SK-N-SH (cell line): ENCODE results near the gene CD34. TPM values are rescaled to one million over a fixed set of nuclear protein-coding genes. Genes with fewer than 3 reads are reported as not detected.

Source experiments
- CTCF ChIA-PET: fragments of 300-600, 350-600 bp; formaldehyde crosslinking; extraction: SDS; loops from one replicate; lab custom pipeline; 2021; lab: Yijun Ruan, JAX
- POLR2A ChIA-PET: fragments of 350-600 bp; sonication (Branson Sonifier 250); formaldehyde crosslinking; extraction: SDS; loops from one replicate; lab custom pipeline; 2020; ENCODE audit warnings: antibody characterized with exemption, inconsistent platforms; lab: Yijun Ruan, JAX
- DNase-seq: peaks from one replicate; pipeline ENCODE4 v3.0.0; 2012
- H2AFZ ChIP-seq: fragments of 200-600 bp; sonication (generic); 2 replicates; pipeline ENCODE4 v1.8.1; 2016; ENCODE audit warnings: antibody characterized with exemption, mild to moderate bottlenecking, low read depth
- H3F3A ChIP-seq: fragments of 200-600 bp; sonication (generic); replicated peaks from 2 replicates; pipeline ENCODE3; 2016; ENCODE audit warnings: antibody characterized with exemption, mild to moderate bottlenecking; ENCODE audit not compliant: insufficient read depth
- H3K27ac ChIP-seq, 2 experiments: fragments of 200-500 bp in 1 of 2; fragments of 200-600 bp in 1 of 2; sonication (Bioruptor generic) in 1 of 2; sonication (generic), shearing (Covaris generic) in 1 of 2; 2 replicates each; pipeline versions ENCODE4 v1.5.1 to v1.6.1; 2014 to 2016; ENCODE audit warnings: low read depth in 2 of 2, inconsistent platforms in 1 of 2, low read length in 1 of 2, mild to moderate bottlenecking in 1 of 2, mixed read lengths in 1 of 2
- H3K27me3 ChIP-seq: fragments of 200-600 bp; sonication (generic), shearing (Covaris generic); 2 replicates; pipeline ENCODE4 v1.6.1; 2016; ENCODE audit warnings: mixed run types; ENCODE audit not compliant: insufficient read depth
- H3K36me3 ChIP-seq, 2 experiments: fragments of 200-500 bp in 1 of 2; fragments of 200-600 bp in 1 of 2; sonication (Bioruptor generic) in 1 of 2; sonication (generic) in 1 of 2; replicated peaks in 1 of 2; 2 replicates each; pipeline versions ENCODE3 to v1.5.1; 2014 to 2016; ENCODE audit warnings: low read length in 1 of 2, mild to moderate bottlenecking in 1 of 2; ENCODE audit not compliant: insufficient read depth in 2 of 2, control insufficient read depth in 1 of 2
- H3K4me1 ChIP-seq, 2 experiments: fragments of 200-500 bp in 1 of 2; fragments of 200-600 bp in 1 of 2; sonication (Bioruptor generic) in 1 of 2; sonication (generic), shearing (Covaris generic) in 1 of 2; 2 replicates each; pipeline versions ENCODE4 v1.5.1 to v1.6.1; 2014 to 2016; ENCODE audit warnings: low read depth in 1 of 2, low read length in 1 of 2, mixed run types in 1 of 2; ENCODE audit not compliant: insufficient read depth in 2 of 2, control insufficient read depth in 1 of 2
- H3K4me2 ChIP-seq: fragments of 200-600 bp; sonication (generic), shearing (Covaris generic); 2 replicates; pipeline ENCODE4 v1.6.1; 2017; ENCODE audit warnings: mixed run types
- H3K4me3 ChIP-seq, 2 experiments: fragments of 200-500 bp in 1 of 2; fragments of 200-600 bp in 1 of 2; sonication (Bioruptor generic) in 1 of 2; sonication (generic), shearing (Covaris generic) in 1 of 2; 2 replicates each; pipeline versions ENCODE4 v1.5.1 to v1.8.1; 2014 to 2016; ENCODE audit warnings: low read depth in 2 of 2, inconsistent platforms in 1 of 2, low read length in 1 of 2, mild to moderate bottlenecking in 1 of 2, mixed read lengths in 1 of 2, moderate library complexity in 1 of 2
- H3K79me2 ChIP-seq: fragments of 200-600 bp; sonication (generic); 2 replicates; pipeline ENCODE4 v1.8.1; 2017; ENCODE audit warnings: mild to moderate bottlenecking; ENCODE audit not compliant: insufficient read depth
- H3K9ac ChIP-seq: fragments of 200-600 bp; sonication (generic); 2 replicates; pipeline ENCODE4 v1.6.1; 2017; ENCODE audit warnings: mixed run types
- H3K9me2 ChIP-seq: fragments of 200-600 bp; sonication (generic); 2 replicates; pipeline ENCODE4 v1.6.1; 2017; ENCODE audit warnings: mixed run types
- H3K9me3 ChIP-seq: fragments of 200-600 bp; sonication (generic); 2 replicates; pipeline ENCODE4 v1.6.1; 2017; ENCODE audit warnings: mixed run types, mild to moderate bottlenecking, moderate library complexity
- H4K20me1 ChIP-seq: fragments of 200-600 bp; sonication (generic); 2 replicates; pipeline ENCODE4 v1.6.1; 2017; ENCODE audit warnings: mild to moderate bottlenecking, mixed run types; ENCODE audit not compliant: insufficient read depth
- CHD2 ChIP-seq: fragments of 150-350 bp; IDR thresholded peaks from 2 replicates; pipeline ENCODE4 v1.6.1; 2018; ENCODE audit warnings: low read length; ENCODE audit not compliant: partially characterized antibody
- EZH2phosphoT487 ChIP-seq: fragments of 200-600 bp; sonication (generic); IDR thresholded peaks from 2 replicates; pipeline ENCODE4 v1.6.1; 2017; ENCODE audit warnings: low read depth, mixed run types, mild to moderate bottlenecking, antibody characterized with exemption, moderate library complexity, borderline replicate concordance
- FOSL2 ChIP-seq: IDR thresholded peaks from 2 replicates; pipeline ENCODE4 v1.4.0; 2012; ENCODE audit warnings: low read depth, mild to moderate bottlenecking, moderate library complexity, borderline replicate concordance
- GABPA ChIP-seq: IDR thresholded peaks from 2 replicates; pipeline ENCODE4 v1.4.0; 2012; ENCODE audit warnings: low read depth, mild to moderate bottlenecking
- JUND ChIP-seq: IDR thresholded peaks from 2 replicates; pipeline ENCODE4 v1.4.0; 2012
- NFIC ChIP-seq: IDR thresholded peaks from 2 replicates; pipeline ENCODE4 v1.4.0; 2012; ENCODE audit warnings: borderline replicate concordance
- POLR2AphosphoS5 ChIP-seq: IDR thresholded peaks from 2 replicates; pipeline ENCODE4 v1.6.1; 2012; ENCODE audit warnings: low read depth, low read length
- REST ChIP-seq: IDR thresholded peaks from 2 replicates; pipeline ENCODE4 v1.6.1; 2012; ENCODE audit warnings: mild to moderate bottlenecking, low read depth, low read length, moderate library complexity
- RFX5 ChIP-seq: IDR thresholded peaks from 2 replicates; pipeline ENCODE4 v1.6.1; 2012; ENCODE audit warnings: mild to moderate bottlenecking, improper control_type of control experiment, low read length
- SMC3 ChIP-seq: IDR thresholded peaks from 2 replicates; pipeline ENCODE4 v1.6.1; 2012; ENCODE audit warnings: low read depth, low read length, improper control_type of control experiment
- TCF12 ChIP-seq: IDR thresholded peaks from 2 replicates; pipeline ENCODE4 v1.4.0; 2012
- ZBTB33 ChIP-seq: IDR thresholded peaks from 2 replicates; pipeline ENCODE4 v1.4.0; 2012; ENCODE audit warnings: low read depth, borderline replicate concordance
- WGBS: methylation state at CpG from one replicate; pipeline ENCODE4 v1.1.6; 2017; ENCODE audit warnings: low lambda C conversion rate; 5-methylcytosine and 5-hydroxymethylcytosine counted together
- polyA plus RNA-seq, 3 experiments: library from polyadenylated mRNA; depleted of rRNA; stranded (reverse); fragments of >200 nt; gene quantifications; 2 replicates each; pipeline ENCODE4 v1.2.3, GENCODE V29; 2012

CD34 gene
- polyA plus RNA-seq, 1 of the 3 experiments (the other 2 are of a cell fraction), result 0.59 TPM

GRCh38 chr1:207849016-207849415 is 61.9 kb downstream of the CD34 start:
- no peaks in the 10 kb centered on the region for H3F3A ChIP-seq
- CTCF ChIA-PET, result interaction anchor here (1.0 to 2.2 kb wide), 3 partner anchors 20 to 36 kb away, joined by 3 to 10 read pairs (median 5); no protein-coding TSS in a partner anchor
- H3K27ac ChIP-seq, result no peak overlapping the region
- 92% methylated on average over 3 of the region's 3 CpGs for WGBS
- TF ChIP-seq REST (no peak), CHD2 (no peak), RFX5 (no peak), EZH2phosphoT487 (no peak), POLR2AphosphoS5 (no peak), NFIC (no peak), ZBTB33 (no peak), JUND (no peak), GABPA (no peak), FOSL2 (no peak)
- TF ChIP-seq, all 33 proteins: peak for 0
- POLR2A ChIA-PET, result interaction anchor here (0.6 kb wide), 1 partner anchor 52 kb away, joined by 3 read pairs; no protein-coding TSS in a partner anchor
- DNase-seq, result no peak
- Histone ChIP-seq H3K9me3 (no peaks in the 10 kb centered on the region), H3K79me2 (0 out of 2 replicates have a peak, but pooled peaks cover 8% of the 10 kb centered on the region), H4K20me1 (no peaks in the 10 kb centered on the region), H3K4me1 (no peaks in the 10 kb centered on the region), H3K4me2 (no peak overlapping the region), H3K4me3 (no peak overlapping the region), H3K27me3 (no peaks in the 10 kb centered on the region), H3K36me3 (peaks cover 0 to 3% of the 10 kb centered on the region in 2 experiments), H3K9me2 (no peaks in the 10 kb centered on the region), H2AFZ (no peak overlapping the region), H3K9ac (no peak overlapping the region)

GRCh38 chr1:207848234-207848633 is 62.7 kb downstream of the CD34 start:
- WGBS, result 87% methylated on average over 5 of the region's 5 CpGs
- Histone ChIP-seq H3K27me3 (no peaks in the 10 kb centered on the region), H3F3A (no peaks in the 10 kb centered on the region), H2AFZ (peak overlapping the region; percentile 3; the same call in 1 of the 2 replicates), H3K4me3 (no peak overlapping the region), H3K79me2 (0 out of 2 replicates have a peak, but pooled peaks cover 8% of the 10 kb centered on the region), H3K9me3 (no peaks in the 10 kb centered on the region), H4K20me1 (no peaks in the 10 kb centered on the region), H3K4me1 (no peaks in the 10 kb centered on the region), H3K4me2 (no peak overlapping the region), H3K27ac (no peak overlapping the region), H3K9ac (no peak overlapping the region), H3K9me2 (no peaks in the 10 kb centered on the region), H3K36me3 (peaks cover 0 to 3% of the 10 kb centered on the region in 2 experiments)
- POLR2A ChIA-PET, result no interaction called here
- TF ChIP-seq TCF12 (no peak), SMC3 (no peak)
- CTCF ChIA-PET, result interaction anchor here (1.0 to 1.4 kb wide), 3 partner anchors 19 to 115 kb away, joined by 3 to 5 read pairs (median 3); no protein-coding TSS in a partner anchor
- DNase-seq, result no peak
